Adrenal gland (tissue), 12 donors: Measurements from ENCODE around the gene MED12L. TPM values are rescaled to one million over a fixed set of nuclear protein-coding genes. Genes with fewer than 3 reads are reported as not detected.

Experiments
- DNase-seq, 7 donors: peaks; one replicate each; pipeline ENCODE4 v3.0.0-alpha.2; 2019 to 2020
- H3K27ac ChIP-seq, 5 donors: fragments of 200-600 bp; sonication (generic) in 4 of 5; 1 replicate in 3 of 5; 2 replicates in 2 of 5; pipeline versions ENCODE4 v1.5.1 to v1.8.0; 2016 to 2020; ENCODE audit warnings: mild to moderate bottlenecking in 1 of 5
- H3K27me3 ChIP-seq: fragments of 200-600 bp; 2 replicates; pipeline ENCODE4 v1.8.0; 2021
- H3K36me3 ChIP-seq, 2 donors: fragments of 200-600 bp; replicated peaks in 1 of 2; 1 replicate in 1 of 2; 2 replicates in 1 of 2; pipeline versions ENCODE4 v1.5.1 to v1.8.0; 2018 to 2022
- H3K4me1 ChIP-seq, 2 donors: fragments of 200-600 bp; replicated peaks in 1 of 2; 1 replicate in 1 of 2; 2 replicates in 1 of 2; pipeline versions ENCODE4 v1.5.1 to v1.8.0; 2018 to 2021
- H3K4me3 ChIP-seq, 4 donors: fragments of 200-600 bp; sonication (generic) in 3 of 4; one replicate each; pipeline ENCODE4 v1.5.1; 2016 to 2018
- H3K9me3 ChIP-seq, 3 donors: fragments of 200-600 bp; sonication (generic) in 1 of 3; replicated peaks in 1 of 3; 1 replicate in 2 of 3; 2 replicates in 1 of 3; pipeline versions ENCODE4 v1.5.1 to v1.8.0; 2016 to 2021
- CTCF ChIP-seq, 6 experiments: fragments of 450-650 bp in 4 of 6; fragments of 200-600 bp in 2 of 6; sonication (generic) in 1 of 6; IDR thresholded peaks; 1 replicate in 5 of 6; 2 replicates in 1 of 6; pipeline versions ENCODE4 v1.5.1 to v1.8.0; 2016 to 2021; ENCODE audit warnings: antibody characterized with exemption in 6 of 6, mild to moderate bottlenecking in 2 of 6, moderate library complexity in 1 of 6
- POLR2A ChIP-seq, 2 donors: fragments of 450-650 bp; IDR thresholded peaks; one replicate each; pipeline ENCODE4 v1.6.1; 2017; ENCODE audit warnings: antibody characterized with exemption in 2 of 2, mild to moderate bottlenecking in 2 of 2, moderate library complexity in 1 of 2
- WGBS, 4 donors: extraction: QIAGEN DNeasy Blood & Tissue Kit in 2 of 4; methylation state at CpG; one replicate each; pipeline versions ENCODE4 v1.1.5 to v1.1.7; 2013 to 2017; 5-methylcytosine and 5-hydroxymethylcytosine counted together
- intact Hi-C, 2 donors: fragments of 100-400 bp; cut with DNase I; formaldehyde crosslinking; loops; one replicate each; pipeline versions ENCODE4 v1.14.1 to v1.15.0; 2022 to 2023
- polyA plus RNA-seq, 3 donors: library from polyadenylated mRNA; stranded (reverse); fragments of 200-250 nt in 2 of 3; fragments of 350-450 nt in 1 of 3; fragmentation: Illumina TruSeq in 1 of 3; extraction: RNeasy Lipid Tissue Mini Kit (QIAGEN cat#74804) in 1 of 3; gene quantifications; one replicate each; pipeline ENCODE4 v1.2.3, GENCODE V29; 2013 to 2014
- total RNA-seq, 9 donors: library from RNA; depleted of rRNA in 4 of 9; stranded (reverse); fragments of >200 nt in 4 of 9; fragments of 120-200 nt in 1 of 9; fragmentation: NEBNext Ultra II Directional in 1 of 9; extraction: Animal tissue kit (Norgen Biotek cat#: 25700) in 1 of 9; gene quantifications; one replicate each; pipeline versions ENCODE4 v1.1.0 to v1.2.4, GENCODE V29; 2013 to 2023
- donor health status: healthy with polysubstance abuse.
- donor health status: Bipolar disorder and iron deficiency.
- donor health status: DM: yes; HTN: yes; CAD: no.
- donor health status: DM: no; HTN: no; CAD: no.
- donor health status: DM: no; HTN: no; CAD: no.
- donor health status: DM: yes; HTN: yes; CAD: no.

The MED12L gene
- total and polyA plus RNA-seq, 12 donors = 0.77 to 25.0 (median 6.3) TPM

GRCh38 chr3:151085889-151086483 lies 522 bp downstream of the MED12L start:
- H3K4me1 ChIP-seq = peaks cover 7 to 8% of the 10 kb centered on the region in 2 donors
- peak in 6 of 7 donors; percentile 14 to 45 (median 24) for DNase-seq
- no peaks in the 10 kb centered on the region for H3K36me3 ChIP-seq
- H3K4me3 ChIP-seq = peak overlapping the region; percentile 40 to 87 (median 65)
- peak overlapping the region in 3 of 5 donors; percentile 28 to 75 (median 68) for H3K27ac ChIP-seq
- H3K9me3 ChIP-seq = no peaks in the 10 kb centered on the region
- TF ChIP-seq POLR2A (IDR thresholded peaks at IDR 0.05) (no peak), CTCF (IDR thresholded peaks at IDR 0.05) (no peak)
- peaks cover 3% of the 10 kb centered on the region for H3K27me3 ChIP-seq
- intact Hi-C loops = loop anchor here (10.0 kb wide), 1 partner anchor 59 kb away; no protein-coding TSS in a partner anchor
- WGBS, 4 donors = 0 to 2% (median 1%) methylated on average over 9 to 60 of the region's 60 CpGs

- Histone ChIP-seq H3K27ac (peak overlapping the region in 3 of 5 donors; percentile 28 to 75 (median 68)), H3K4me3 (peak overlapping the region in 3 of 4 donors; percentile 7 to 87 (median 65)), H3K36me3 (no peaks in the 10 kb centered on the region), H3K27me3 (peaks cover 3% of the 10 kb centered on the region), H3K9me3 (no peaks in the 10 kb centered on the region), H3K4me1 (peaks cover 7 to 8% of the 10 kb centered on the region in 2 donors)
- intact Hi-C loops = loop anchor here (10.0 kb wide), 1 partner anchor 58 kb away; no protein-coding TSS in a partner anchor
- TF ChIP-seq CTCF (IDR thresholded peaks at IDR 0.05) (peak in 3 of 6 experiments; percentile 34 to 50 (median 48)), POLR2A (IDR thresholded peaks at IDR 0.05) (peak in 1 of 2 donors; percentile 68)
- 2 to 5% (median 3%) methylated on average over 16 to 81 of the region's 81 CpGs for WGBS, 4 donors
- DNase-seq = peak; percentile 75 to 91 (median 86)
These were observed 1.3 kb downstream of the MED12L start for GRCh38 chr3:151086484-151087456.

GRCh38 chr3:151087648-151088047 lies 2.2 kb downstream of the MED12L start:
- peaks cover 7 to 8% of the 10 kb centered on the region in 2 donors for H3K4me1 ChIP-seq
- 39 to 59% (median 56%) methylated on average over 2 of the region's 2 CpGs for WGBS, 4 donors
- TF ChIP-seq POLR2A (IDR thresholded peaks at IDR 0.05) = no peak
- no peak for TF ChIP-seq CTCF (IDR thresholded peaks at IDR 0.05)
- DNase-seq = no peak
- peak overlapping the region in 1 of 4 donors; percentile 87 for H3K4me3 ChIP-seq
- intact Hi-C loops = loop anchor here (10.0 kb wide), 1 partner anchor 57 kb away; no protein-coding TSS in a partner anchor
- H3K27me3 ChIP-seq = peaks cover 3% of the 10 kb centered on the region
- no peaks in the 10 kb centered on the region for H3K36me3 ChIP-seq
- H3K9me3 ChIP-seq = no peaks in the 10 kb centered on the region
- H3K27ac ChIP-seq = peak overlapping the region in 1 of 5 donors; percentile 75
